H9 (cell line): ENCODE measurements around the gene SPOCK3. TPM values are rescaled to one million over a fixed set of nuclear protein-coding genes. Genes with fewer than 3 reads are reported as not detected.

Source experiments
- DNase-seq: peaks from one replicate; pipeline ENCODE4 v3.0.0-alpha.2; 2017
- H2AFZ ChIP-seq: one replicate; pipeline ENCODE4 v1.6.1; 2013; ENCODE audit warnings: mild to moderate bottlenecking, low read length, control low read depth, moderate library complexity
- H2AK5ac ChIP-seq: 2 replicates; pipeline ENCODE4 v1.6.1; 2013; ENCODE audit warnings: low read length, control low read depth, mixed read lengths; ENCODE audit not compliant: insufficient read length
- H2BK120ac ChIP-seq: one replicate; pipeline ENCODE4 v1.6.1; 2013; ENCODE audit warnings: low read depth, mild to moderate bottlenecking, low read length, control low read depth, inconsistent platforms; ENCODE audit not compliant: poor library complexity, severe bottlenecking
- H2BK12ac ChIP-seq: 2 replicates; pipeline ENCODE4 v1.6.1; 2013; ENCODE audit warnings: low read length, control low read depth, mixed read lengths, low read depth; ENCODE audit not compliant: insufficient read length
- H2BK15ac ChIP-seq: 2 replicates; pipeline ENCODE4 v1.6.1; 2013; ENCODE audit warnings: low read depth, low read length, control low read depth
- H2BK20ac ChIP-seq: one replicate; pipeline ENCODE4 v1.6.1; 2013; ENCODE audit warnings: low read depth, mild to moderate bottlenecking, low read length, control low read depth, inconsistent platforms; ENCODE audit not compliant: poor library complexity, severe bottlenecking
- H2BK5ac ChIP-seq: 2 replicates; pipeline ENCODE4 v1.6.1; 2013; ENCODE audit warnings: low read length, control low read depth, mixed read lengths; ENCODE audit not compliant: insufficient read length
- H3K14ac ChIP-seq: 2 replicates; pipeline ENCODE4 v1.6.1; 2013; ENCODE audit warnings: low read length, control low read depth; ENCODE audit not compliant: insufficient read depth
- H3K18ac ChIP-seq: 2 replicates; pipeline ENCODE4 v1.6.1; 2013; ENCODE audit warnings: low read depth, mild to moderate bottlenecking, mixed read lengths, low read length, control low read depth; ENCODE audit not compliant: insufficient read length
- H3K23ac ChIP-seq: 2 replicates; pipeline ENCODE4 v1.6.1; 2013; ENCODE audit warnings: low read length, control low read depth, mixed read lengths, low read depth; ENCODE audit not compliant: insufficient read length
- H3K23me2 ChIP-seq: 2 replicates; pipeline ENCODE4 v1.6.1; 2013; ENCODE audit warnings: low read depth, mild to moderate bottlenecking, mixed read lengths, low read length, control low read depth; ENCODE audit not compliant: insufficient read length, poor library complexity, severe bottlenecking
- H3K27ac ChIP-seq: 2 replicates; pipeline ENCODE4 v1.5.1; 2013; ENCODE audit warnings: low read length, control low read depth, mixed read lengths, low read depth; ENCODE audit not compliant: insufficient read length
- H3K27me3 ChIP-seq: 2 replicates; pipeline ENCODE4 v1.6.1; 2013; ENCODE audit warnings: low read length, control low read depth, inconsistent platforms; ENCODE audit not compliant: insufficient read depth
- H3K4ac ChIP-seq: 2 replicates; pipeline ENCODE4 v1.6.1; 2013; ENCODE audit warnings: low read depth, mild to moderate bottlenecking, control low read depth, inconsistent platforms, low read length, moderate library complexity
- H3K4me1 ChIP-seq: 2 replicates; pipeline ENCODE4 v1.6.1; 2013; ENCODE audit warnings: low read length, control low read depth, inconsistent platforms; ENCODE audit not compliant: insufficient read depth
- H3K4me2 ChIP-seq: 2 replicates; pipeline ENCODE4 v1.6.1; 2013; ENCODE audit warnings: low read length, control low read depth, mixed read lengths; ENCODE audit not compliant: insufficient read length, insufficient read depth
- H3K56ac ChIP-seq: 2 replicates; pipeline ENCODE4 v1.6.1; 2013; ENCODE audit warnings: low read depth, mild to moderate bottlenecking, mixed read lengths, low read length, control low read depth; ENCODE audit not compliant: insufficient read length
- H3K79me1 ChIP-seq: 2 replicates; pipeline ENCODE4 v1.6.1; 2013; ENCODE audit warnings: low read depth, mild to moderate bottlenecking, moderate library complexity, low read length, control low read depth, inconsistent platforms; ENCODE audit not compliant: insufficient read depth, poor library complexity, severe bottlenecking
- H3K79me2 ChIP-seq: 2 replicates; pipeline ENCODE4 v1.6.1; 2013; ENCODE audit warnings: low read length, control low read depth, inconsistent platforms; ENCODE audit not compliant: insufficient read depth
- H3K9ac ChIP-seq: 2 replicates; pipeline ENCODE4 v1.6.1; 2013; ENCODE audit warnings: low read length, control low read depth, mixed read lengths; ENCODE audit not compliant: insufficient read length; ENCODE audit errors: extremely low read depth
- H3K9me3 ChIP-seq: one replicate; pipeline ENCODE4 v1.6.1; 2013; ENCODE audit warnings: low read depth, low read length, inconsistent platforms; ENCODE audit not compliant: control insufficient read depth
- H3T11ph ChIP-seq: one replicate; pipeline ENCODE4 v1.6.1; 2013; ENCODE audit warnings: mild to moderate bottlenecking, low read length, control low read depth, inconsistent platforms
- H4K20me1 ChIP-seq: one replicate; pipeline ENCODE4 v1.6.1; 2013; ENCODE audit not compliant: control insufficient read depth, insufficient read length, insufficient read depth
- H4K5ac ChIP-seq: 2 replicates; pipeline ENCODE4 v1.6.1; 2013; ENCODE audit warnings: low read depth, mild to moderate bottlenecking, mixed read lengths, low read length, control low read depth; ENCODE audit not compliant: insufficient read length
- H4K8ac ChIP-seq: replicated peaks from 2 replicates; pipeline ENCODE4 v1.6.1; 2013; ENCODE audit warnings: low read length, control low read depth, mixed read lengths, low read depth; ENCODE audit not compliant: insufficient read length
- H4K91ac ChIP-seq: 2 replicates; pipeline ENCODE4 v1.6.1; 2013; ENCODE audit warnings: low read depth, mild to moderate bottlenecking, moderate library complexity, mixed read lengths, low read length, control low read depth; ENCODE audit not compliant: insufficient read length
- H3K27ac Mint-ChIP-seq, 3 experiments: 2 replicates in 2 of 3; 3 replicates in 1 of 3; pipeline ENCODE4 v1.8.0; 2020 to 2021; ENCODE audit warnings: mixed read lengths in 3 of 3, mild to moderate bottlenecking in 1 of 3, moderate library complexity in 1 of 3
- H3K27me3 Mint-ChIP-seq: 2 replicates; pipeline ENCODE4 v1.8.0; 2021; ENCODE audit warnings: low read depth, mild to moderate bottlenecking, moderate library complexity, mixed read lengths
- H3K36me3 Mint-ChIP-seq, 3 experiments: 2 replicates in 2 of 3; 3 replicates in 1 of 3; pipeline ENCODE4 v1.8.0; 2020 to 2021; ENCODE audit warnings: low read depth in 3 of 3, mixed read lengths in 3 of 3; ENCODE audit not compliant: insufficient read depth in 1 of 3
- H3K4me1 Mint-ChIP-seq, 2 experiments: 2 replicates each; pipeline ENCODE4 v1.8.0; 2020; ENCODE audit warnings: mixed read lengths in 2 of 2
- H3K4me3 Mint-ChIP-seq, 2 experiments: 2 replicates in 1 of 2; 3 replicates in 1 of 2; pipeline ENCODE4 v1.8.0; 2020 to 2021; ENCODE audit warnings: mild to moderate bottlenecking in 2 of 2, mixed read lengths in 2 of 2, moderate library complexity in 1 of 2
- H3K9me3 Mint-ChIP-seq, 2 experiments: 2 replicates in 1 of 2; 3 replicates in 1 of 2; pipeline ENCODE4 v1.8.0; 2020; ENCODE audit warnings: mild to moderate bottlenecking in 2 of 2, mixed read lengths in 2 of 2, moderate library complexity in 1 of 2
- WGBS: extraction: QIAGEN DNeasy Blood & Tissue Kit; methylation state at CpG from one replicate; pipeline ENCODE4 v1.1.7; 2013; ENCODE audit warnings: missing lambda C conversion rate, low lambda C conversion rate, mixed read lengths; ENCODE audit not compliant: insufficient read length; ENCODE audit errors: extremely low coverage; 5-methylcytosine and 5-hydroxymethylcytosine counted together
- total RNA-seq: library from RNA; stranded (reverse); gene quantifications from 2 replicates; pipeline ENCODE4 v1.2.1, GENCODE V29; 2021
- TF ChIP-seq, protein P1 (sequence below): fragments of 200-600 bp; sonication (generic); conservative IDR thresholded peaks from 3 replicates; pipeline ENCODE4 v1.8.0; 2021; ENCODE audit warnings: antibody characterized with exemption, mild to moderate bottlenecking

The SPOCK3 gene
- total RNA-seq, 1 experiment from 2014 or later = 0.28 TPM

DNA sequence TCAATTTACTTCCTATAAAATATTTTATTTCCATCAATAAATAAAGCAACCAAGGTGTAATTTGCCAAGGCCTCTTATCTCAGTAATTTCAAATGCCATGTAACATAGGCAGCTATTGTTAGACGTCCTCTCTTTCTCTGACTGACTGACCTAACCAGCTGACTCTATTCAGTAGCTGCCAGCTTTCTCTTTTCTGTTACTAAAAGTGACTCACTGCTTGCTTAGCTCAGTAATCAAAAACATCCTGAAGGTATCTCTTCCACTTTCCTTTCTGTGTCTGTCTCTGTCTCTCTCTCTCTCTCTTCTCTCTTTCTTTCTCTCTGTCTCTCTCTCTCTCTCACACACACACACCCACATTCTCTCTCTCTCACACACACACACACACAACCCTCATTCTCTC, 134.2 kb downstream of the SPOCK3 start:
- no peak overlapping the region for H3K14ac ChIP-seq
- Mint-ChIP-seq H3K4me1 (peaks cover 3% of the 10 kb centered on the region in 2 experiments; a peak in 1 of 4 replicates), H3K27ac (no peak overlapping the region), H3K36me3 (no peaks in the 10 kb centered on the region), H3K27me3 (no peaks in the 10 kb centered on the region), H3K4me3 (no peak overlapping the region), H3K9me3 (no peaks in the 10 kb centered on the region)
- H2BK120ac ChIP-seq = no peak overlapping the region
- H4K8ac ChIP-seq = no peak overlapping the region
- H3K18ac ChIP-seq = no peak overlapping the region
- H3K23ac ChIP-seq = no peak overlapping the region
- no peak overlapping the region for H3K27ac ChIP-seq
- no peaks in the 10 kb centered on the region for H3K79me1 ChIP-seq
- H3K79me2 ChIP-seq = no peaks in the 10 kb centered on the region
- WGBS = no CpG with 5 or more reads among the region's 1 CpG
- no peak overlapping the region for H3K56ac ChIP-seq
- no peaks in the 10 kb centered on the region for H3K23me2 ChIP-seq
- H2AFZ ChIP-seq = no peak overlapping the region
- no peaks in the 10 kb centered on the region for H4K20me1 ChIP-seq
- H4K91ac ChIP-seq = no peak overlapping the region
- no peak overlapping the region for H2AK5ac ChIP-seq
- TF ChIP-seq, protein P1, sequence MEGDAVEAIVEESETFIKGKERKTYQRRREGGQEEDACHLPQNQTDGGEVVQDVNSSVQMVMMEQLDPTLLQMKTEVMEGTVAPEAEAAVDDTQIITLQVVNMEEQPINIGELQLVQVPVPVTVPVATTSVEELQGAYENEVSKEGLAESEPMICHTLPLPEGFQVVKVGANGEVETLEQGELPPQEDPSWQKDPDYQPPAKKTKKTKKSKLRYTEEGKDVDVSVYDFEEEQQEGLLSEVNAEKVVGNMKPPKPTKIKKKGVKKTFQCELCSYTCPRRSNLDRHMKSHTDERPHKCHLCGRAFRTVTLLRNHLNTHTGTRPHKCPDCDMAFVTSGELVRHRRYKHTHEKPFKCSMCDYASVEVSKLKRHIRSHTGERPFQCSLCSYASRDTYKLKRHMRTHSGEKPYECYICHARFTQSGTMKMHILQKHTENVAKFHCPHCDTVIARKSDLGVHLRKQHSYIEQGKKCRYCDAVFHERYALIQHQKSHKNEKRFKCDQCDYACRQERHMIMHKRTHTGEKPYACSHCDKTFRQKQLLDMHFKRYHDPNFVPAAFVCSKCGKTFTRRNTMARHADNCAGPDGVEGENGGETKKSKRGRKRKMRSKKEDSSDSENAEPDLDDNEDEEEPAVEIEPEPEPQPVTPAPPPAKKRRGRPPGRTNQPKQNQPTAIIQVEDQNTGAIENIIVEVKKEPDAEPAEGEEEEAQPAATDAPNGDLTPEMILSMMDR = no peak
- H3K4me2 ChIP-seq = no peak overlapping the region
- H3K9ac ChIP-seq = no peak overlapping the region
- DNase-seq = no peak
- H3K4me1 ChIP-seq = no peaks in the 10 kb centered on the region
- no peak overlapping the region for H4K5ac ChIP-seq
- H3K27me3 ChIP-seq = no peaks in the 10 kb centered on the region
- H3K9me3 ChIP-seq = no peaks in the 10 kb centered on the region
- no peak overlapping the region for H2BK20ac ChIP-seq
- H2BK15ac ChIP-seq = no peak overlapping the region
- H3K4ac ChIP-seq = no peak overlapping the region
- no peak overlapping the region for H2BK5ac ChIP-seq
- H2BK12ac ChIP-seq = no peak overlapping the region
- no peak overlapping the region for H3T11ph ChIP-seq
